ENCODE results near the gene ITSN1. TPM values are rescaled to one million over a fixed set of nuclear protein-coding genes. Genes with fewer than 3 reads are reported as not detected.

ITSN1 gene
- total and polyA plus RNA-seq, 2 of the 13 experiments (the other 11 are each of a cell fraction or from before 2014, with no cell fraction given) = 26.1 to 33.8 TPM

DNA sequence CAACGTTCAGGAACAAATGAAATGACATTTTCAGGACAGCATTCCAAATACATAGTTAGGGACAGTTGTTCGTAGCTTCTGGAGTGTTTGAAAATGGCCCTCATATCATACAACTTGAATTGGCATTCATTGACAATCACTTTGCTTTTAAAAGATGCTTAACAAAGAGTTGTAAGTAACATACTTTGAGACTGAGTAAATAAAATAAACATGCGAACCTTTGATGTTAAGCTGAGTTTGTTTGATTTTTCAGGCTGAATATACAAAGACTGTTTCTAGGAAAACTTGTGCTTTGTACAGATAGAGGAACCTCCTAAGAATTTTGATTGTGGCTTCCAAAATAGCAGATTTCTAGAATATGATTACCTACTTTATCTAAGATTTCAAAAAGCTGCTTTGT lies 45.3 kb downstream of the ITSN1 start:
- Histone ChIP-seq H3K36me3 (replicated peaks in 1 of 2; ENCODE audit: control insufficient read depth in 1 of 2, insufficient read depth in 2 of 2, low read length in 2 of 2) (no peaks in the 10 kb centered on the region), H3K4me1 (ENCODE audit: insufficient read depth, low read length) (peaks cover 85% of the 10 kb centered on the region), H2AFZ (ENCODE audit: low read length) (no peak overlapping the region), H3K9ac (ENCODE audit: insufficient read depth, low read depth, low read length) (no peak overlapping the region), H4K20me1 (ENCODE audit: insufficient read depth, low read length) (peaks cover 28% of the 10 kb centered on the region), H3K79me2 (ENCODE audit: insufficient read depth, low read length) (peaks cover 39% of the 10 kb centered on the region), H3K4me2 (ENCODE audit: low read depth, low read length) (peak overlapping the region; percentile 40), H3K27me3 (ENCODE audit: control insufficient read depth in 1 of 2, insufficient read depth in 2 of 2, low read length in 2 of 2) (no peaks in the 10 kb centered on the region), H3K9me3 (ENCODE audit: low read length) (no peaks in the 10 kb centered on the region), H3K27ac (ENCODE audit: extremely low read length, insufficient read depth, low read length) (peak overlapping the region; percentile 9), H3K4me3 (replicated peaks in 1 of 3; ENCODE audit: insufficient read depth in 1 of 3, low read depth in 2 of 3, low read length in 3 of 3) (no peak overlapping the region)
- ATAC-seq (peak; percentile 74), FAIRE-seq (peak; percentile 69), DNase-seq (ENCODE audit: low spot score) (peak; percentile 81)
- POLR2A ChIA-PET = no interaction called here
- BruUV-seq (replicated peaks) = no TSS peak
- intact Hi-C loops (cut with micrococcal nuclease; ENCODE audit: unreplicated experiment) (no loop called here), in situ Hi-C loops (cut with HindIII; ENCODE audit: extremely low pct_ligation_motif_present, low pct_unique_long_range_greater_than_20kb) (no loop called here)
- CTCF ChIA-PET (ENCODE audit: low intra/inter-chr PET ratio, low total read pairs) = no interaction called here
- 5% methylated on average over 3 of the region's 3 CpGs for WGBS (ENCODE audit: low lambda C conversion rate)
- TF ChIP-seq MLX (CRISPR knock-in tag; IDR thresholded peaks at IDR 0.05) (0 out of 2 replicates have a peak, but pooled peaks have one; percentile 18), GRHL1 (CRISPR knock-in tag; conservative IDR thresholded peaks at IDR 0.05) (no peak), RFXANK (CRISPR knock-in tag; IDR thresholded peaks at IDR 0.05) (no peak), CSRNP2 (CRISPR knock-in tag; conservative IDR thresholded peaks at IDR 0.05; ENCODE audit: low read depth) (no peak), ZNF430 (CRISPR knock-in tag; IDR thresholded peaks at IDR 0.05) (no peak), CREB1 (IDR thresholded peaks at IDR 0.05) (no peak), CREB1 (CRISPR knock-in tag; IDR thresholded peaks at IDR 0.05) (peak; percentile 50; the same call in 1 of the 2 replicates), NCOA2 (CRISPR knock-in tag; IDR thresholded peaks at IDR 0.05) (peak; percentile 46; the same call in 1 of the 2 replicates), JUNB (CRISPR knock-in tag; IDR thresholded peaks at IDR 0.05; ENCODE audit: borderline replicate concordance) (no peak; the same call in 1 of the 2 replicates), CEBPB (IDR thresholded peaks at IDR 0.05; ENCODE audit: borderline replicate concordance, low read depth, low read length) (no peak), TEF (CRISPR knock-in tag; IDR thresholded peaks at IDR 0.05) (no peak), ZNF382 (CRISPR knock-in tag; IDR thresholded peaks at IDR 0.05; ENCODE audit: borderline replicate concordance) (no peak), FOSL1 (CRISPR knock-in tag; IDR thresholded peaks at IDR 0.05; ENCODE audit: borderline replicate concordance) (peak; percentile 77; the same call in 1 of the 2 replicates), ZNF891 (CRISPR knock-in tag; IDR thresholded peaks at IDR 0.05) (no peak), HDAC2 (CRISPR knock-in tag; IDR thresholded peaks at IDR 0.05) (0 out of 2 replicates have a peak, but pooled peaks have one; percentile 63), RXRA (CRISPR knock-in tag; IDR thresholded peaks at IDR 0.05) (no peak)
- TF ChIP-seq, protein P1, sequence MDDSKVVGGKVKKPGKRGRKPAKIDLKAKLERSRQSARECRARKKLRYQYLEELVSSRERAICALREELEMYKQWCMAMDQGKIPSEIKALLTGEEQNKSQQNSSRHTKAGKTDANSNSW (CRISPR knock-in tag; IDR thresholded peaks at IDR 0.05; ENCODE audit: borderline replicate concordance) = no peak
- TF ChIP-seq, protein P2, sequence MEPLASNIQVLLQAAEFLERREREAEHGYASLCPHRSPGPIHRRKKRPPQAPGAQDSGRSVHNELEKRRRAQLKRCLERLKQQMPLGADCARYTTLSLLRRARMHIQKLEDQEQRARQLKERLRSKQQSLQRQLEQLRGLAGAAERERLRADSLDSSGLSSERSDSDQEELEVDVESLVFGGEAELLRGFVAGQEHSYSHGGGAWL (CRISPR knock-in tag; IDR thresholded peaks at IDR 0.05) = no peak
- TF ChIP-seq, protein P3, sequence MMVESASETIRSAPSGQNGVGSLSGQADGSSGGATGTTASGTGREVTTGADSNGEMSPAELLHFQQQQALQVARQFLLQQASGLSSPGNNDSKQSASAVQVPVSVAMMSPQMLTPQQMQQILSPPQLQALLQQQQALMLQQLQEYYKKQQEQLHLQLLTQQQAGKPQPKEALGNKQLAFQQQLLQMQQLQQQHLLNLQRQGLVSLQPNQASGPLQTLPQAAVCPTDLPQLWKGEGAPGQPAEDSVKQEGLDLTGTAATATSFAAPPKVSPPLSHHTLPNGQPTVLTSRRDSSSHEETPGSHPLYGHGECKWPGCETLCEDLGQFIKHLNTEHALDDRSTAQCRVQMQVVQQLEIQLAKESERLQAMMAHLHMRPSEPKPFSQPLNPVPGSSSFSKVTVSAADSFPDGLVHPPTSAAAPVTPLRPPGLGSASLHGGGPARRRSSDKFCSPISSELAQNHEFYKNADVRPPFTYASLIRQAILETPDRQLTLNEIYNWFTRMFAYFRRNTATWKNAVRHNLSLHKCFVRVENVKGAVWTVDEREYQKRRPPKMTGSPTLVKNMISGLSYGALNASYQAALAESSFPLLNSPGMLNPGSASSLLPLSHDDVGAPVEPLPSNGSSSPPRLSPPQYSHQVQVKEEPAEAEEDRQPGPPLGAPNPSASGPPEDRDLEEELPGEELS (CRISPR knock-in tag; IDR thresholded peaks at IDR 0.05) = peak; percentile 52; the same call in 1 of the 2 replicates
